Astrocyte of the cerebellum (primary cell): ENCODE measurements around the gene DKKL1.

Source experiments
- DNase-seq: peaks from one replicate; pipeline ENCODE4 v3.0.0-alpha.2; 2011; ENCODE audit warnings: low read depth
- H3K4me3 ChIP-seq: 2 replicates; pipeline ENCODE4 v1.5.1; 2011; ENCODE audit warnings: mild to moderate bottlenecking, low read depth, low read length, moderate library complexity
- in situ Hi-C: cut with HindIII; loops from 2 replicates; pipeline ENCODE4 v1.10.0; 2017; ENCODE audit warnings: low sequenced_read_pairs
- TF ChIP-seq, protein P1 (sequence below): IDR thresholded peaks from 2 replicates; pipeline ENCODE4 v1.5.1; 2012; ENCODE audit warnings: low read length, low read depth, moderate library complexity, mild to moderate bottlenecking; ENCODE audit errors: missing control alignments

DKKL1 gene

DNA sequence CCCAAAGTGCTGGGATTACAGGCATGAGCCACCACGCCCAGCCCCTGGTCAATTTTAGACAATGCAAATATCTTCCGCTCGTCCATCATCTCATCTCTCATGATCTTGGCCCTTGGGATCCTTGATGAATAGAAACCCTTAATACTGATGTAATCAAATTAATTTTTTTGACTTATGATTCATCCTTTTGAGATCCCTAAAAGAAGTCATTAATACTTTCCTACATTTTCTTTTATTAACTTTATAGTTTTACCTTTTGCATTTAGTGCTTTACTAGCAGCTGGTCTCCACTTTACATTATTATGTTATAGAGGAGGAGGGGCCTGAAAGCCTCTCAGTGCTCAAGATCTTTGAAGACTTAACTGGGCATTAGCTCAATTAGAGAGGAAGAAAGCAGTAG is 16.7 kb downstream of the DKKL1 start:
- in situ Hi-C loops, result loop anchor here (5.0 kb wide), 1 partner anchor 47 kb away; the partner anchor contains the start of gene GFY
- no peak for DNase-seq
- no peak overlapping the region for H3K4me3 ChIP-seq
- TF ChIP-seq, protein P1, sequence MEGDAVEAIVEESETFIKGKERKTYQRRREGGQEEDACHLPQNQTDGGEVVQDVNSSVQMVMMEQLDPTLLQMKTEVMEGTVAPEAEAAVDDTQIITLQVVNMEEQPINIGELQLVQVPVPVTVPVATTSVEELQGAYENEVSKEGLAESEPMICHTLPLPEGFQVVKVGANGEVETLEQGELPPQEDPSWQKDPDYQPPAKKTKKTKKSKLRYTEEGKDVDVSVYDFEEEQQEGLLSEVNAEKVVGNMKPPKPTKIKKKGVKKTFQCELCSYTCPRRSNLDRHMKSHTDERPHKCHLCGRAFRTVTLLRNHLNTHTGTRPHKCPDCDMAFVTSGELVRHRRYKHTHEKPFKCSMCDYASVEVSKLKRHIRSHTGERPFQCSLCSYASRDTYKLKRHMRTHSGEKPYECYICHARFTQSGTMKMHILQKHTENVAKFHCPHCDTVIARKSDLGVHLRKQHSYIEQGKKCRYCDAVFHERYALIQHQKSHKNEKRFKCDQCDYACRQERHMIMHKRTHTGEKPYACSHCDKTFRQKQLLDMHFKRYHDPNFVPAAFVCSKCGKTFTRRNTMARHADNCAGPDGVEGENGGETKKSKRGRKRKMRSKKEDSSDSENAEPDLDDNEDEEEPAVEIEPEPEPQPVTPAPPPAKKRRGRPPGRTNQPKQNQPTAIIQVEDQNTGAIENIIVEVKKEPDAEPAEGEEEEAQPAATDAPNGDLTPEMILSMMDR, result no peak

DNA sequence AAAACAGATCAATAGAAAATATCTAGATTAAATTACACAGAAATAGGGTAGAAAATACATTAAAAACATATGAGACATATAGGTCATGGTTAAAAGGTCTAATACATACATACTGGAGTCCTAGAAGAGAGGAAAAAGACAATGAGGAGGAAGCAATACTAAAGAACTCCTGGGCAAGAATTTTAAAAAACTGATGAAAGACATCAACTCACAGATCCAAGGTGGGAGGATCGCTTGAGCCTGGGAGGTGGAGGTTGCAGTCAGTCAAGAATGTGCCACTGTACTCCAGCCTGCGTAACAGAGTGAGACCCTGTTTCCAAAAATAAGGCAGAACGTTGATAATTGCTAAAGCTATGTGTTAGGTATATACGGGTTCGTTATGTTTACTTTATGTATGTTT is 19.0 kb downstream of the DKKL1 start:
- H3K4me3 ChIP-seq, result no peak overlapping the region
- TF ChIP-seq, protein P1, result no peak
- DNase-seq, result no peak
- in situ Hi-C loops, result loop anchor here (5.0 kb wide), 1 partner anchor 45 kb away; the partner anchor contains the start of gene GFY

DNA sequence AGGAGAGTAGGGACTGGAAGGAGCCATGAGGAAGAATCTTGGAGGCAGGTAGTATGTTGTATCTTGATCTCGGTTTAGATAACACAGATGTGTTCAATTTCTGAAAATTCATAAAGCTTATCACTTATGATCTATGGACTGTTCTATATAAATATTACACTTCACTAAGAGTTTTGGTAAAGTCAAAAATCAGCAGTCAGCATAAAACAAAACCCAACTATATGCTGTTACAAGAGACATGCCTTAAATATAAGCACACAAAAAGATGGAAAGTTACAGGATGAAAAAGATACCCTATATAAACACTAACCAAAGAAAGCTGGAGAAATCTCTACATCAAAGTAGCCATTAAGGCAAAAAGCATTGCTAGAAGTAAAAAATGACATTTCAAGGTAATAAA is 19.9 kb downstream of the DKKL1 start:
- no peak overlapping the region for H3K4me3 ChIP-seq
- in situ Hi-C loops, result loop anchor here (5.0 kb wide), 1 partner anchor 44 kb away; the partner anchor contains the start of gene GFY
- DNase-seq, result no peak
- TF ChIP-seq, protein P1, result no peak

DNA sequence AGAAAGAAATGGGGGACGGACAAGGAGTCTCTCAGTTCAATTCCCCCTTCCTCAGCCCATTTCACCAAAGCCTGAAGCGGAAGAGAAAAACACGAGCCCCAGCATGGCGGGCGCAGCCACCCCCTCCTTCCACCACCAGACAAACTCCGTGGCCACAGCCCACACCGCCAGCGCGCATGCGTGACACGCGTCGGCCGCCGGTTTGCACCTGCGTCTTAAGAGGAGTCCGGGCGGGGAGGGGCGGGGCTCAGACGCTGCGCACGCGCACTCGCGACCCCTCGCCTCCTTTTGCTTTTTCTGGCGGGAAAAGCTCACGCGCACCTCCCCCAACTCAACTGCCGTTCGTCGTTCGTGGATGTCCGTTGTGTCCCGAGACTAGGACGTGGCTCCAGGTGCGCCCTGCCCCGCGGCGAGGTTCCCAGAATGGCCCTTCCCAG is 24.3 kb downstream of the DKKL1 start, which contains the start of gene KASH5:
KASH5 (plus strand) TSS at position 314 of the 437 bp plus-strand sequence. CDS start 2,635 bp downstream, outside the sequence.
- H3K4me3 ChIP-seq, result no peak within 1 kb of the TSS
- no peak for DNase-seq
- TF ChIP-seq, protein P1, result no peak
- in situ Hi-C loops, result no loop called here

DNA sequence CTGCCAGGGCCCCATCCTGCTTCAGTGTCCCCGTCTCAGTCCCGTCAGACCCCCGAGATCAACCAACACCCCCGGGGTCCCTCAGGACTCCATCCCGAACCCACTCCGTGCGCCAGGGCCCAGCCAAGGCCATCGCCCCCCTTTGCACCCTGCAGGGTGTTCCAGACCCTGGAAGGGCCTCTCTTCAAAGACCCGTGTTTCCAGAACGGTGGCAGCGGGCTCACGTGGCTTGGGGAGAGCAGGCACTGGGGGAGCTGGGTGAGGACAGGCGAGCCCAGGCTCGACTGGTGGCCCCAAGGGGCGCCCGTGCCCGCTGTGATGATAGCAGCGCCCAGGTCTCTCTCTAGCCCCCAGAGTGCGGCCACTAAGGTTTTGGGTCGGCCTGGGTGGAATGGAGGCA is 25.7 kb downstream of the DKKL1 start:
- TF ChIP-seq, protein P1, result no peak
- in situ Hi-C loops, result no loop called here
- no peak for DNase-seq
- no peak overlapping the region for H3K4me3 ChIP-seq

DNA sequence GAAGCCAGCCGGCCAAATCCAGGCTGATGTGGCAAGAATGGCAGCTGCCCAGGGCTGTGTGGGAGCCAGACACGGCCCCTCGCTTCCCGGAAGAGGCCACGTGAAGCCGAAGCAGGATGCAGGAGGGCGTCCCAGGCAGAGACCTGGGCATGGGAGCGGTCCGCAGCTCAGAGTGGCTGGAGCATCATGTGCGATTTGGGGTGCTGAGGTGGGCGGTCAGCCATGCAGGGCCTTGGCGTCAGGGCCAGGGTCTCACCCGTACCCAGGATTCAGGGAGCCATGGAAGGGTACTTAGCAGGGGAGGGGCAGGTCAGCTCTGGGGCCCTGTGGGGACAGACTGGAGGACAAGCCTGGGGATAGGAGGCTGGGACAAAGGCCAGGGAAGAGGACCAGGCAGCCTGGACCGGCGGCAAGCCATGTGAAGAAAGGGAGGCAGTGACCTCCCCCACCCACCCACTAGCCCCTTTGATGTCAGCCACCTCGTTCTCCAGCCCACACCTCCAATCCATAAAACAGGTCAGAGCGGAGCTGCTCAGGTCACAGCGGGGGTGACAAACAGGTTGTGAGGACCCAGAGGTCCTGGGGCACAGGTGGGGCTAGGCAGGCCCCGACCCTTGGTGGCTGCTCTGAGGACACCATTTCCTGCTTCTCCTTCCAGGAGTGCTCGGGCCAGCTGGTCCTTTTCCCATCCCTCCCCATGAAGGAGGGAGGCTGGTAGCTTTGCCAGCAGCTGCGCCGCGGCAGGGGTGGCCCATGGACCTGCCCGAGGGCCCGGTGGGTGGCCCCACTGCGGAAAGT is 26.7 kb downstream of the DKKL1 start:
- no peak for DNase-seq
- H3K4me3 ChIP-seq, result no peak overlapping the region
- in situ Hi-C loops, result no loop called here
- TF ChIP-seq, protein P1, result no peak
